IMR-90 (cell line): Measurements from ENCODE around the gene SERPINA12. TPM values are rescaled to one million over a fixed set of nuclear protein-coding genes. Genes with fewer than 3 reads are reported as not detected.

Source experiments
- ATAC-seq: fragments of 200-7000 bp; cut with Tn5 transposase; 2 replicates; pipeline ENCODE4 v1.9.1; 2020; ENCODE audit warnings: low read depth, mild to moderate bottlenecking, moderate library complexity
- BruUV-seq: library from RNA; stranded (reverse); fragments of 400-500 nt; replicated peaks from 2 replicates; lab custom pipeline; 2021; lab: Mats Ljungman, UMichigan
- CTCF ChIA-PET: fragments of 300-600 bp; formaldehyde crosslinking; extraction: SDS; loops from one replicate; lab custom pipeline; 2021; ENCODE audit warnings: antibody characterized with exemption; lab: Yijun Ruan, JAX
- POLR2A ChIA-PET: fragments of 300-600 bp; sonication (Branson Sonifier 250); formaldehyde crosslinking; loops from one replicate; lab custom pipeline; 2022; ENCODE audit warnings: antibody characterized with exemption; ENCODE audit not compliant: unreplicated experiment; lab: Charles Lee
- DNase-seq: peaks from one replicate; pipeline ENCODE4 v3.0.0; 2013
- H2AFZ ChIP-seq: replicated peaks from 2 replicates; pipeline ENCODE3; 2013; ENCODE audit warnings: low read length, mild to moderate bottlenecking; ENCODE audit not compliant: poor library complexity
- H2AK5ac ChIP-seq: 2 replicates; pipeline ENCODE4 v1.6.1; 2013; ENCODE audit warnings: low read depth, low read length, inconsistent platforms
- H2AK9ac ChIP-seq: replicated peaks from 2 replicates; pipeline ENCODE3; 2013; ENCODE audit warnings: mild to moderate bottlenecking, low read depth, low read length, moderate library complexity; ENCODE audit not compliant: poor library complexity
- H2BK120ac ChIP-seq: 2 replicates; pipeline ENCODE4 v1.6.1; 2013; ENCODE audit warnings: low read depth, low read length, inconsistent platforms
- H2BK15ac ChIP-seq: 3 replicates; pipeline ENCODE4 v1.6.1; 2013; ENCODE audit warnings: low read depth, low read length, inconsistent platforms
- H2BK20ac ChIP-seq: 2 replicates; pipeline ENCODE4 v1.6.1; 2013; ENCODE audit warnings: low read depth, mild to moderate bottlenecking, inconsistent platforms, low read length, moderate library complexity
- H2BK5ac ChIP-seq: 2 replicates; pipeline ENCODE4 v1.6.1; 2013; ENCODE audit warnings: mild to moderate bottlenecking, low read depth, low read length, inconsistent platforms; ENCODE audit not compliant: poor library complexity, severe bottlenecking
- H3K14ac ChIP-seq: replicated peaks from 2 replicates; pipeline ENCODE4 v1.6.1; 2013; ENCODE audit warnings: low read depth, low read length, inconsistent platforms
- H3K18ac ChIP-seq: 2 replicates; pipeline ENCODE4 v1.6.1; 2013; ENCODE audit warnings: low read depth, low read length, control low read depth
- H3K23ac ChIP-seq: 2 replicates; pipeline ENCODE4 v1.6.1; 2013; ENCODE audit warnings: low read depth, low read length, inconsistent platforms
- H3K27ac ChIP-seq: 2 replicates; pipeline ENCODE4 v1.5.1; 2013; ENCODE audit warnings: mild to moderate bottlenecking, control low read depth, low read length; ENCODE audit not compliant: insufficient read depth
- H3K27me3 ChIP-seq: 2 replicates; pipeline ENCODE4 v1.6.1; 2013; ENCODE audit warnings: low read length; ENCODE audit not compliant: control insufficient read depth, insufficient read depth
- H3K36me3 ChIP-seq: 2 replicates; pipeline ENCODE4 v1.6.1; 2013; ENCODE audit warnings: low read length, mixed read lengths; ENCODE audit not compliant: control insufficient read depth, insufficient read depth
- H3K4ac ChIP-seq: 2 replicates; pipeline ENCODE4 v1.6.1; 2013; ENCODE audit warnings: low read depth, low read length, inconsistent platforms
- H3K4me1 ChIP-seq: 2 replicates; pipeline ENCODE4 v1.6.1; 2013; ENCODE audit warnings: low read length, mixed read lengths; ENCODE audit not compliant: control insufficient read depth, insufficient read depth
- H3K4me2 ChIP-seq: 2 replicates; pipeline ENCODE4 v1.6.1; 2013; ENCODE audit warnings: low read depth, mild to moderate bottlenecking, control low read depth, low read length, moderate library complexity
- H3K4me3 ChIP-seq: 2 replicates; pipeline ENCODE4 v1.5.1; 2013; ENCODE audit warnings: low read depth, mild to moderate bottlenecking, control low read depth, low read length, moderate library complexity; ENCODE audit not compliant: insufficient read depth
- H3K56ac ChIP-seq: 2 replicates; pipeline ENCODE4 v1.6.1; 2013; ENCODE audit warnings: low read length, inconsistent platforms; ENCODE audit not compliant: insufficient read depth; ENCODE audit errors: extremely low read depth
- H3K79me1 ChIP-seq, 2 experiments: 2 replicates each; pipeline ENCODE4 v1.6.1; 2013; ENCODE audit warnings: low read length in 2 of 2, inconsistent platforms in 1 of 2, low read depth in 1 of 2
- H3K9ac ChIP-seq: 2 replicates; pipeline ENCODE4 v1.6.1; 2013; ENCODE audit warnings: low read depth, low read length, control low read depth
- H3K9me1 ChIP-seq: 2 replicates; pipeline ENCODE4 v1.6.1; 2013; ENCODE audit warnings: low read length, inconsistent platforms; ENCODE audit not compliant: insufficient read depth
- H3K9me3 ChIP-seq: 2 replicates; pipeline ENCODE4 v1.6.1; 2013; ENCODE audit warnings: low read length; ENCODE audit not compliant: control insufficient read depth, insufficient read depth
- H4K20me1 ChIP-seq: 2 replicates; pipeline ENCODE4 v1.6.1; 2013; ENCODE audit warnings: low read length, inconsistent platforms; ENCODE audit not compliant: insufficient read depth
- H4K5ac ChIP-seq: 2 replicates; pipeline ENCODE4 v1.6.1; 2013; ENCODE audit warnings: mild to moderate bottlenecking, low read depth, low read length, control low read depth
- H4K8ac ChIP-seq, 2 experiments: 2 replicates each; pipeline ENCODE4 v1.6.1; 2013; ENCODE audit warnings: low read depth in 2 of 2, low read length in 2 of 2, control low read depth in 1 of 2, inconsistent platforms in 1 of 2
- H4K91ac ChIP-seq: 2 replicates; pipeline ENCODE4 v1.6.1; 2013; ENCODE audit warnings: low read depth, low read length, inconsistent platforms; ENCODE audit not compliant: insufficient read depth
- CEBPB ChIP-seq: IDR thresholded peaks from 2 replicates; pipeline ENCODE4 v1.6.1; 2012; ENCODE audit warnings: low read depth, low read length, improper control_type of control experiment
- CHD1 ChIP-seq: IDR thresholded peaks from 2 replicates; pipeline ENCODE4 v1.6.1; 2012; ENCODE audit warnings: low read depth, low read length, improper control_type of control experiment
- FOS ChIP-seq: fragments of 150-350 bp; IDR thresholded peaks from 2 replicates; pipeline ENCODE4 v1.6.1; 2016; ENCODE audit warnings: low read depth, low read length
- MAZ ChIP-seq: IDR thresholded peaks from 2 replicates; pipeline ENCODE4 v1.6.1; 2012; ENCODE audit warnings: low read depth, mild to moderate bottlenecking, low read length, improper control_type of control experiment, moderate library complexity, borderline replicate concordance
- MXI1 ChIP-seq: IDR thresholded peaks from 2 replicates; pipeline ENCODE4 v1.6.1; 2012; ENCODE audit warnings: low read depth, mild to moderate bottlenecking, low read length, moderate library complexity, borderline replicate concordance
- POLR2A ChIP-seq: IDR thresholded peaks from 2 replicates; pipeline ENCODE4 v1.6.1; 2012; ENCODE audit warnings: mild to moderate bottlenecking, low read depth, low read length
- RAD21 ChIP-seq: IDR thresholded peaks from 2 replicates; pipeline ENCODE4 v1.6.1; 2012; ENCODE audit warnings: low read length, improper control_type of control experiment
- RCOR1 ChIP-seq: IDR thresholded peaks from 2 replicates; pipeline ENCODE4 v1.6.1; 2012; ENCODE audit warnings: mild to moderate bottlenecking, low read length, improper control_type of control experiment; ENCODE audit not compliant: insufficient replicate concordance
- RFX5 ChIP-seq: IDR thresholded peaks from 2 replicates; pipeline ENCODE4 v1.8.0; 2012; ENCODE audit warnings: low read depth, mild to moderate bottlenecking, low read length, moderate library complexity
- SMC3 ChIP-seq: fragments of 150-350 bp; IDR thresholded peaks from 2 replicates; pipeline ENCODE4 v1.6.1; 2016; ENCODE audit warnings: low read depth, mild to moderate bottlenecking, antibody characterized with exemption, low read length, moderate library complexity
- WGBS, 2 experiments: methylation state at CpG; one replicate each; pipeline versions ENCODE4 v1.1.5 to v1.1.7; 2013; ENCODE audit warnings: missing lambda C conversion rate in 2 of 2; ENCODE audit not compliant: insufficient read length in 1 of 2; ENCODE audit errors: extremely low coverage in 2 of 2; 5-methylcytosine and 5-hydroxymethylcytosine counted together
- dilution Hi-C: fragments of 300-500 bp; cut with HindIII; formaldehyde crosslinking; loops from one replicate; pipeline ENCODE4 v1.14.3; 2018; ENCODE audit warnings: low sequenced_read_pairs; ENCODE audit not compliant: unreplicated experiment
- in situ Hi-C: fragments of 300-500 bp; cut with MboI; formaldehyde crosslinking; loops from 3 replicates; pipeline ENCODE4 v1.14.3; 2019; ENCODE audit warnings: low sequenced_read_pairs, inconsistent platforms, mixed read lengths
- intact Hi-C: fragments of 100-400 bp; cut with micrococcal nuclease; formaldehyde crosslinking; loops from 2 replicates; pipeline ENCODE4 v1.10.0; 2022
- polyA plus RNA-seq, 3 experiments: library from polyadenylated mRNA; depleted of rRNA; stranded (reverse); fragments of >200 nt; gene quantifications; 2 replicates each; pipeline ENCODE4 v1.2.3, GENCODE V29; 2012; ENCODE audit warnings: low replicate concordance in 1 of 3
- total RNA-seq: library from RNA; depleted of rRNA; stranded (reverse); fragments of >200 nt; gene quantifications from 2 replicates; pipeline ENCODE4 v1.2.3, GENCODE V29; 2012
- TF ChIP-seq, protein P1 (sequence below): conservative IDR thresholded peaks from 2 replicates; pipeline ENCODE4 v1.5.1; 2012; ENCODE audit warnings: mild to moderate bottlenecking, low read depth, low read length, improper control_type of control experiment
- TF ChIP-seq, protein P2 (sequence below): fragments of 150-350 bp; IDR thresholded peaks from 2 replicates; pipeline ENCODE4 v1.6.1; 2017; ENCODE audit warnings: mild to moderate bottlenecking, antibody characterized with exemption, low read length, low read depth

Gene SERPINA12
- total and polyA plus RNA-seq, 2 of the 4 experiments (the other 2 are of a cell fraction) = not detected

DNA sequence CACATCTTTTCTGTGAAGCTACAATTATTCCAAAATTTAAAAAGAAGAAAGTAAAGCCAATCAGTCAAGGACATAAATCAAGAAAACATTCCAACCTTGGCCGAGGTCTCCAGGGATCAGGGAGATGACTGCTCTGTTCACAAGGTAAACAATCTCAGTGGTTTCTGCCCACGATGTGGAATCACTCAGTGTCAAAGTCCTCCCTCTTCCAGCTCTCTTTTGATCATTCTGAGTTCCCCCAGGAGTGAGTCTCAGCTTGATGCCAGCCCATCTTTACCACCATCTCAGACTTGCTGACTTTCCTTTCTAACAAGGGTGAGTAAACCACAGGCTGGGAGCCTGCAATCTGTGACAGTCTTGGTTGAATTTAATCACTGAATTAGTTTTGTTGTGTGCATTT, 28.5 kb downstream of the SERPINA12 start:
- BruUV-seq = no TSS peak
- no peaks in the 10 kb centered on the region for H3K36me3 ChIP-seq
- no peak overlapping the region for H3K4me2 ChIP-seq
- H4K5ac ChIP-seq = no peak overlapping the region
- no peak overlapping the region for H3K9ac ChIP-seq
- H3K9me1 ChIP-seq = no peaks in the 10 kb centered on the region
- H4K91ac ChIP-seq = no peak overlapping the region
- H2BK20ac ChIP-seq = no peak overlapping the region
- no peaks in the 10 kb centered on the region for H3K27me3 ChIP-seq
- no peak overlapping the region for H3K4me3 ChIP-seq
- no peak overlapping the region for H4K8ac ChIP-seq
- CTCF ChIA-PET = no interaction called here
- intact Hi-C loops (loop anchor here (10.0 kb wide), 1 partner anchor 296 kb away; no protein-coding TSS in a partner anchor), in situ Hi-C loops (no loop called here), dilution Hi-C loops (no loop called here)
- no peak overlapping the region for H3K56ac ChIP-seq
- no peak overlapping the region for H3K27ac ChIP-seq
- no peak overlapping the region for H2AK9ac ChIP-seq
- no peak overlapping the region for H3K18ac ChIP-seq
- H3K14ac ChIP-seq = no peak overlapping the region
- no CpG with 5 or more reads among the region's 2 CpGs for WGBS, 2 experiments
- H2BK120ac ChIP-seq = no peak overlapping the region
- no peak overlapping the region for H2BK5ac ChIP-seq
- no peak for ATAC-seq
- H4K20me1 ChIP-seq = no peaks in the 10 kb centered on the region
- POLR2A ChIA-PET = no interaction called here
- H3K79me1 ChIP-seq = no peaks in the 10 kb centered on the region
- no peak for TF ChIP-seq MXI1
- TF ChIP-seq SMC3 = no peak
- TF ChIP-seq RAD21 = no peak
- no peak for TF ChIP-seq RCOR1
- TF ChIP-seq, protein P1, sequence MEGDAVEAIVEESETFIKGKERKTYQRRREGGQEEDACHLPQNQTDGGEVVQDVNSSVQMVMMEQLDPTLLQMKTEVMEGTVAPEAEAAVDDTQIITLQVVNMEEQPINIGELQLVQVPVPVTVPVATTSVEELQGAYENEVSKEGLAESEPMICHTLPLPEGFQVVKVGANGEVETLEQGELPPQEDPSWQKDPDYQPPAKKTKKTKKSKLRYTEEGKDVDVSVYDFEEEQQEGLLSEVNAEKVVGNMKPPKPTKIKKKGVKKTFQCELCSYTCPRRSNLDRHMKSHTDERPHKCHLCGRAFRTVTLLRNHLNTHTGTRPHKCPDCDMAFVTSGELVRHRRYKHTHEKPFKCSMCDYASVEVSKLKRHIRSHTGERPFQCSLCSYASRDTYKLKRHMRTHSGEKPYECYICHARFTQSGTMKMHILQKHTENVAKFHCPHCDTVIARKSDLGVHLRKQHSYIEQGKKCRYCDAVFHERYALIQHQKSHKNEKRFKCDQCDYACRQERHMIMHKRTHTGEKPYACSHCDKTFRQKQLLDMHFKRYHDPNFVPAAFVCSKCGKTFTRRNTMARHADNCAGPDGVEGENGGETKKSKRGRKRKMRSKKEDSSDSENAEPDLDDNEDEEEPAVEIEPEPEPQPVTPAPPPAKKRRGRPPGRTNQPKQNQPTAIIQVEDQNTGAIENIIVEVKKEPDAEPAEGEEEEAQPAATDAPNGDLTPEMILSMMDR = no peak
- no peak for TF ChIP-seq CEBPB
- TF ChIP-seq, protein P2, sequence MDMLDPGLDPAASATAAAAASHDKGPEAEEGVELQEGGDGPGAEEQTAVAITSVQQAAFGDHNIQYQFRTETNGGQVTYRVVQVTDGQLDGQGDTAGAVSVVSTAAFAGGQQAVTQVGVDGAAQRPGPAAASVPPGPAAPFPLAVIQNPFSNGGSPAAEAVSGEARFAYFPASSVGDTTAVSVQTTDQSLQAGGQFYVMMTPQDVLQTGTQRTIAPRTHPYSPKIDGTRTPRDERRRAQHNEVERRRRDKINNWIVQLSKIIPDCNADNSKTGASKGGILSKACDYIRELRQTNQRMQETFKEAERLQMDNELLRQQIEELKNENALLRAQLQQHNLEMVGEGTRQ = no peak
- TF ChIP-seq FOS = no peak
- no peak for TF ChIP-seq MAZ
- TF ChIP-seq POLR2A = no peak
- no peak for TF ChIP-seq CHD1
- TF ChIP-seq RFX5 = no peak
- no peak overlapping the region for H2AK5ac ChIP-seq
- H3K4ac ChIP-seq = no peak overlapping the region
- no peak overlapping the region for H3K23ac ChIP-seq
- H3K9me3 ChIP-seq = peaks cover 9% of the 10 kb centered on the region; the same call in 1 of the 2 replicates
- H2AFZ ChIP-seq = no peak overlapping the region
- H3K4me1 ChIP-seq = no peaks in the 10 kb centered on the region; the same call in 1 of the 2 replicates
- H2BK15ac ChIP-seq = no peak overlapping the region
- no peak for DNase-seq
